ENCODE measurements around the gene BOC. TPM values are rescaled to one million over a fixed set of nuclear protein-coding genes. Genes with fewer than 3 reads are reported as not detected.

BOC gene
- total and polyA plus RNA-seq, 2 donors from 2014 or later: 6.1 to 22.2 TPM

- intact Hi-C loops (cut with DNase I): no loop called here
- H3K9me3 ChIP-seq (ENCODE audit: control insufficient read depth in 2 of 3, insufficient read depth in 1 of 3, low read length in 3 of 3): no peaks in the 10 kb centered on the region
- DNase-seq (peak in 1 of 5 donors; percentile 75), FAIRE-seq (no peak)
- H3K27ac ChIP-seq (ENCODE audit: low read depth in 2 of 2, low read length in 2 of 2): peak overlapping the region; percentile 82 to 87
- H3K27me3 ChIP-seq (ENCODE audit: control insufficient read depth, insufficient read depth, low read length): no peaks in the 10 kb centered on the region
- H3K9ac ChIP-seq (ENCODE audit: low read length in 3 of 3): no peak overlapping the region
- peaks cover 0 to 10% (median 2%) of the 10 kb centered on the region in 3 donors for H3K4me1 ChIP-seq (ENCODE audit: control insufficient read depth in 2 of 3, insufficient read depth in 2 of 3, low read depth in 1 of 3, low read length in 3 of 3)
- TF ChIP-seq, protein P1, sequence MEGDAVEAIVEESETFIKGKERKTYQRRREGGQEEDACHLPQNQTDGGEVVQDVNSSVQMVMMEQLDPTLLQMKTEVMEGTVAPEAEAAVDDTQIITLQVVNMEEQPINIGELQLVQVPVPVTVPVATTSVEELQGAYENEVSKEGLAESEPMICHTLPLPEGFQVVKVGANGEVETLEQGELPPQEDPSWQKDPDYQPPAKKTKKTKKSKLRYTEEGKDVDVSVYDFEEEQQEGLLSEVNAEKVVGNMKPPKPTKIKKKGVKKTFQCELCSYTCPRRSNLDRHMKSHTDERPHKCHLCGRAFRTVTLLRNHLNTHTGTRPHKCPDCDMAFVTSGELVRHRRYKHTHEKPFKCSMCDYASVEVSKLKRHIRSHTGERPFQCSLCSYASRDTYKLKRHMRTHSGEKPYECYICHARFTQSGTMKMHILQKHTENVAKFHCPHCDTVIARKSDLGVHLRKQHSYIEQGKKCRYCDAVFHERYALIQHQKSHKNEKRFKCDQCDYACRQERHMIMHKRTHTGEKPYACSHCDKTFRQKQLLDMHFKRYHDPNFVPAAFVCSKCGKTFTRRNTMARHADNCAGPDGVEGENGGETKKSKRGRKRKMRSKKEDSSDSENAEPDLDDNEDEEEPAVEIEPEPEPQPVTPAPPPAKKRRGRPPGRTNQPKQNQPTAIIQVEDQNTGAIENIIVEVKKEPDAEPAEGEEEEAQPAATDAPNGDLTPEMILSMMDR (IDR thresholded peaks at IDR 0.05; ENCODE audit: borderline replicate concordance, extremely low read depth, insufficient read depth): no peak
- no peak overlapping the region for H3K4me3 ChIP-seq (ENCODE audit: low read length in 3 of 3)
- peaks cover 0 to 7% (median 0%) of the 10 kb centered on the region in 3 donors for H3K36me3 ChIP-seq (ENCODE audit: control insufficient read depth in 2 of 3, insufficient read depth in 3 of 3, low read length in 3 of 3)
These were observed 36.5 kb downstream of the BOC start for GRCh38 chr3:113247675-113248458.

DNA sequence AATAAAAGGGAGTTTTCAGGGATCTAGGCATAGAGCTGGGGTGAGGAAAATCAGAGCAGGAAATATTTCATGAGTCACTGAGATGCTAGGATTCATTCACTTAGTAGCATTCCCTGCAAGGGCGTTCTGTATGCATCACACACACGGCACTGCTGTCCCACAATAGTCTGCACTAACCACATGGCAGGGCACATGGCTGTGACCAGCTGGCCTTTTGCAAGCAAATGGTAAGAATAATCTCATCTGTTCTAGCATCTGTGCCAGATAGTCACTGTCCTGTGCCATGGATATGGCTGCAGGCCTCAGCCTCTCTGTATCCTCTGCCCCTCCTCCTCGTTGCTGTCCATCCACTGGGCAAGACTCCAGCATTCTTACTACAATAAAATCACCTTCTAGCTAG, 37.8 kb downstream of the BOC start:
- Histone ChIP-seq H3K9ac (ENCODE audit: low read length in 3 of 3) (no peak overlapping the region), H3K4me3 (ENCODE audit: low read length in 3 of 3) (no peak overlapping the region), H3K27ac (ENCODE audit: low read depth in 2 of 2, low read length in 2 of 2) (no peak overlapping the region), H3K4me1 (ENCODE audit: control insufficient read depth in 2 of 3, insufficient read depth in 2 of 3, low read depth in 1 of 3, low read length in 3 of 3) (peaks cover 0 to 16% (median 2%) of the 10 kb centered on the region in 3 donors), H3K27me3 (ENCODE audit: control insufficient read depth, insufficient read depth, low read length) (no peaks in the 10 kb centered on the region), H3K36me3 (ENCODE audit: control insufficient read depth in 2 of 3, insufficient read depth in 3 of 3, low read length in 3 of 3) (peaks cover 0 to 7% (median 0%) of the 10 kb centered on the region in 3 donors), H3K9me3 (ENCODE audit: control insufficient read depth in 2 of 3, insufficient read depth in 1 of 3, low read length in 3 of 3) (no peaks in the 10 kb centered on the region)
- intact Hi-C loops (cut with DNase I): no loop called here
- TF ChIP-seq, protein P1 (IDR thresholded peaks at IDR 0.05; ENCODE audit: borderline replicate concordance, extremely low read depth, insufficient read depth): no peak
- DNase-seq (no peak), FAIRE-seq (no peak)

- no peak for FAIRE-seq
- Histone ChIP-seq H3K27me3 (ENCODE audit: control insufficient read depth, insufficient read depth, low read length) (no peaks in the 10 kb centered on the region), H3K9ac (ENCODE audit: low read length in 3 of 3) (no peak overlapping the region), H3K36me3 (ENCODE audit: control insufficient read depth in 2 of 3, insufficient read depth in 3 of 3, low read length in 3 of 3) (peaks cover 0 to 7% (median 0%) of the 10 kb centered on the region in 3 donors), H3K27ac (ENCODE audit: low read depth in 2 of 2, low read length in 2 of 2) (no peak overlapping the region), H3K9me3 (ENCODE audit: control insufficient read depth in 2 of 3, insufficient read depth in 1 of 3, low read length in 3 of 3) (no peaks in the 10 kb centered on the region), H3K4me1 (ENCODE audit: control insufficient read depth in 2 of 3, insufficient read depth in 2 of 3, low read depth in 1 of 3, low read length in 3 of 3) (peaks cover 0 to 20% (median 6%) of the 10 kb centered on the region in 3 donors), H3K4me3 (ENCODE audit: low read length in 3 of 3) (no peak overlapping the region)
- TF ChIP-seq, protein P1 (IDR thresholded peaks at IDR 0.05; ENCODE audit: borderline replicate concordance, extremely low read depth, insufficient read depth): no peak
- intact Hi-C loops (cut with DNase I): no loop called here
- no peak for DNase-seq
These were observed 38.2 kb downstream of the BOC start for GRCh38 chr3:113249601-113250000.

Measured in kidney (tissue), 14 donors.